ENCODE results near the gene AHR.

DNA sequence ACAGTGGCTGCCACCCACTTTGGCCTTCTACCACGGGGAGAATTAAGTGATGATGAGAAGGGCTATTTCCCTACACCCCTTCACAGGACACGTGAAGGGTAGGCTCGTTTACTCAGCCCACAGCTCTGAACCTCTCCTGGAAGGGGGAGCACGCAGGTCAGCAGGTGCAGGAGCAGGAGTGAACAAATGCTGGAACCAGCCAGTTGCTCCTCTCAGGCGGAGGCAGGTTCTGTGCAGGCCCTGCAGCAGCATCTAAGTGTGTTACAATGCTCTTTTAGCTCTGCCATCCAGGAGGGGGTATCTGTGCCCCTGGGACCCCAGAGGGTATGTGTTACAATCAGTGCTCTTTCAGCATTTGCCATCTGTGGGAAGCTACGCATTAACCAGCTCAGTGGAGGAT is 61.2 kb downstream of the AHR start:
- TF ChIP-seq EP300 (conservative IDR thresholded peaks at IDR 0.05; ENCODE audit: poor library complexity, severe bottlenecking) (no peak), TAF1 (IDR thresholded peaks at IDR 0.05; ENCODE audit: low read depth) (no peak)
- TF ChIP-seq, protein P1, sequence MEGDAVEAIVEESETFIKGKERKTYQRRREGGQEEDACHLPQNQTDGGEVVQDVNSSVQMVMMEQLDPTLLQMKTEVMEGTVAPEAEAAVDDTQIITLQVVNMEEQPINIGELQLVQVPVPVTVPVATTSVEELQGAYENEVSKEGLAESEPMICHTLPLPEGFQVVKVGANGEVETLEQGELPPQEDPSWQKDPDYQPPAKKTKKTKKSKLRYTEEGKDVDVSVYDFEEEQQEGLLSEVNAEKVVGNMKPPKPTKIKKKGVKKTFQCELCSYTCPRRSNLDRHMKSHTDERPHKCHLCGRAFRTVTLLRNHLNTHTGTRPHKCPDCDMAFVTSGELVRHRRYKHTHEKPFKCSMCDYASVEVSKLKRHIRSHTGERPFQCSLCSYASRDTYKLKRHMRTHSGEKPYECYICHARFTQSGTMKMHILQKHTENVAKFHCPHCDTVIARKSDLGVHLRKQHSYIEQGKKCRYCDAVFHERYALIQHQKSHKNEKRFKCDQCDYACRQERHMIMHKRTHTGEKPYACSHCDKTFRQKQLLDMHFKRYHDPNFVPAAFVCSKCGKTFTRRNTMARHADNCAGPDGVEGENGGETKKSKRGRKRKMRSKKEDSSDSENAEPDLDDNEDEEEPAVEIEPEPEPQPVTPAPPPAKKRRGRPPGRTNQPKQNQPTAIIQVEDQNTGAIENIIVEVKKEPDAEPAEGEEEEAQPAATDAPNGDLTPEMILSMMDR (IDR thresholded peaks at IDR 0.05; ENCODE audit: poor library complexity, severe bottlenecking), result no peak

Measured in neural cell (in vitro differentiated cells).